DMS53 treated with DMSO at 0.1 percent for 48 hours (cell line): ENCODE data around the gene PAX9.

Source experiments
- DNase-seq: peaks from one replicate; lab custom pipeline; 2025; ENCODE audit not compliant: unreplicated experiment; lab: John Stamatoyannopoulos, UW

The PAX9 gene

GRCh38 chr14:36726128-36726527 is 64.5 kb downstream of the PAX9 start:
- DNase-seq: no peak
